Muscle of leg (tissue), 9 donors: Measurements from ENCODE around the gene MYH4. TPM values are rescaled to one million over a fixed set of nuclear protein-coding genes. Genes with fewer than 3 reads are reported as not detected.

Experiments
- polyA plus RNA-seq, 8 donors: library from polyadenylated mRNA; unstranded; fragments of 120-200 nt; gene quantifications; one replicate each; pipeline versions ENCODE4 v1.2.1 to v1.2.3, GENCODE V29; 2013; ENCODE audit warnings: inconsistent platforms in 1 of 8, low replicate concordance in 1 of 8; ENCODE audit not compliant: insufficient read length in 8 of 8, insufficient read depth in 1 of 8
- total RNA-seq: library from RNA; stranded (reverse); fragments of 120-200 nt; gene quantifications from one replicate; pipeline ENCODE4 v1.2.4, GENCODE V29; 2013

MYH4 gene
- total and polyA plus RNA-seq, 9 donors: 0.09 to 0.56 (median 0.42) TPM

Other genes starting within 250 kb of the MYH4 start
- gene MYH13, start 96.6 kb downstream of the MYH4 start, total RNA-seq: 0.31 TPM
- gene MYH13, start 96.6 kb downstream of the MYH4 start, polyA plus RNA-seq: 1 to 10 TPM in 4 of 8 donors, under 1 TPM in 4; 0.66 to 1.4 (median 0.98) TPM
- gene MYH8, start 47.6 kb downstream of the MYH4 start, total RNA-seq: 1,461 TPM
- 1,000 to 10,000 TPM in 5 of 8 donors, 100 to 1,000 TPM in 3; 397 to 1,862 (median 1,342) TPM for gene MYH8, start 47.6 kb downstream of the MYH4 start, polyA plus RNA-seq
- gene MYH1, start 49.0 kb upstream of the MYH4 start, total RNA-seq: 3.4 TPM
- gene MYH1, start 49.0 kb upstream of the MYH4 start, polyA plus RNA-seq: 10 to 100 TPM in 4 of 8 donors, 1 to 10 TPM in 4; 4.1 to 18.4 (median 9.1) TPM
- gene MYH2, start 80.1 kb upstream of the MYH4 start, total RNA-seq: 42.5 TPM
- gene MYH2, start 80.1 kb upstream of the MYH4 start, polyA plus RNA-seq: 10 to 100 TPM in 7 of 8 donors, 1 to 10 TPM in 1; 4.1 to 53.3 (median 25.7) TPM
- gene MYH3, start 187.8 kb upstream of the MYH4 start, total RNA-seq: 10,246 TPM
- gene MYH3, start 187.8 kb upstream of the MYH4 start, polyA plus RNA-seq: over 10,000 TPM in 6 of 8 donors, 1,000 to 10,000 TPM in 2; 7,710 to 16,147 (median 12,206) TPM
- 26.8 TPM for gene SCO1, start 228.0 kb upstream of the MYH4 start, total RNA-seq
- 10 to 100 TPM; 22.2 to 25.9 (median 24.2) TPM for gene SCO1, start 228.0 kb upstream of the MYH4 start, polyA plus RNA-seq
- gene ADPRM, start 228.0 kb upstream of the MYH4 start, total RNA-seq: 16.3 TPM
- gene ADPRM, start 228.0 kb upstream of the MYH4 start, polyA plus RNA-seq: 10 to 100 TPM; 14.7 to 18.4 (median 15.8) TPM